Activated naive CD4-positive, alpha-beta T cell treated with anti-CD3 and anti-CD28 coated beads, Interleukin-2, amount 50 U/mL, for 16 hours (primary cell): ENCODE data around the gene SLC26A11.
A peak's percentile ranks its signal among the peaks of the same experiment; 100 is the strongest.
"Not testable (repeated sequence)": the region's sequence is repeated elsewhere in the genome, so short reads cannot be mapped to it uniquely, and the experiment has no call there.

ENCODE experiments used
- DNase-seq: peaks from one replicate; pipeline ENCODE4 v3.0.0-alpha.2; 2020

The SLC26A11 gene

DNA sequence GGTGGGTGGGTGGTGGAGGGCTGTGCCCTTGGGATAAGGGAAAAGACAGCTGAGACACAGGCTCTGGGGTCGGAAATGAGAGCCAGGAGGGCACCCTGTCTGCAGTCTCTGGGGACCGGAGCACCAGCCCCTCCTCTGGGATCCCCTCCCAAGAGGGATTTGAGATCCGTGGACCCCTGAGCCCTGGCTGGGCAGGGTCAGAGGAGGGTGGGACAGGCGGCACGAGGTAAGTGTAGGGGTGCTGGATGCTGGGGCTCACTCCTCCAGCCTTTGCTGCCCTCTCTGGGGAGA, 519 bp upstream of the SLC26A11 start:
- no peak for DNase-seq

DNA sequence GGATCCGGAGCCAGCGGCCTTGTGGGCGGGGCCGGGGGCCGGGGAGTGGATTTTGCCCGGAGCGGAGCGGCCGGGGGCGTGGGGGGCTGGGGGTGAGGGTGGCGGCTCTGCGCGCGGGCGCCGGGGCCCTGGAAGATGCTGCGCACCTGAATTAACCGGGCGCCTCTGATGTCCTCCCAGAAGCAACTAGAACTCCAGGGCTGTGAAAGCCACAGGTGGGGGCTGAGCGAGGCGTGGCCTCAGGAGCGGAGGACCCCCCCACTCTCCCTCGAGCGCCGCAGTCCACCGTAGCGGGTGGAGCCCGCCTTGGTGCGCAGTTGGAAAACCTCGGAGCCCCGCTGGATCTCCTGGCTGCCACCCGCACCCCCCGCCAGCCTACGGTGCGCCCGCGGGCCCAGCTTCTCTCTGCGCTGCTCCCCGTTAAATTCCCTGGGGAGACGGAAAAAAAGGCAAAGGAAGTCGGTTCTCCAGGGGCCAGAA, 549 bp downstream of the SLC26A11 start:
- peak; percentile 31 for DNase-seq

DNA sequence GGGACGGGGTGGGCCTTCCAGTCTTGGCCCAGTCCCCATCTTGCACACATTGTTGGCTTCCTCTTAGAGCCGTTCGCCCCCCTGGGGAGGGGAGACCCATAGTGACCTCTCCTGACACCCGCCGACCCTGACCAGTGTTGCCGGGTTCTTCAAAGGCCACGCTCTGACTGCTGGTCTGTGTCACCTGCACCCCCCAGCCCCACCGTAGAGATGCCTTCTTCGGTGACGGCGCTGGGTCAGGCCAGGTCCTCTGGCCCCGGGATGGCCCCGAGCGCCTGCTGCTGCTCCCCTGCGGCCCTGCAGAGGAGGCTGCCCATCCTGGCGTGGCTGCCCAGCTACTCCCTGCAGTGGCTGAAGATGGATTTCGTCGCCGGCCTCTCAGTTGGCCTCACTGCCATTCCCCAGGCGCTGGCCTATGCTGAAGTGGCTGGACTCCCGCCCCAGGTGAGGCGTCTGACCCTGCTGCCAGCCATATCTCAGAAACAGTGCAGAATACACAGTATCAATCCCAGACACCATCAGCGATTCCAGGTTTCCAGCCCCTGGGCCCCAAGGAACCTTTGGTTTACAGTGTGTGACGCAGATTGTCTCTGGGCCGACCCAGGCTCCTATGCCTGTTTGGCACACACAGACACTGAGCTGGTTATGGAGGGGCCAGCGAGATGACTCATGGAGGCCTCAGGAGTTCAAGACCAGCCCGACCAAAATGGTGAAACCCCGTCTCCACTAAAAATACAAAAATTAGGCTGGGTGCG, 1.3 kb downstream of the SLC26A11 start:
- no peak for DNase-seq

DNA sequence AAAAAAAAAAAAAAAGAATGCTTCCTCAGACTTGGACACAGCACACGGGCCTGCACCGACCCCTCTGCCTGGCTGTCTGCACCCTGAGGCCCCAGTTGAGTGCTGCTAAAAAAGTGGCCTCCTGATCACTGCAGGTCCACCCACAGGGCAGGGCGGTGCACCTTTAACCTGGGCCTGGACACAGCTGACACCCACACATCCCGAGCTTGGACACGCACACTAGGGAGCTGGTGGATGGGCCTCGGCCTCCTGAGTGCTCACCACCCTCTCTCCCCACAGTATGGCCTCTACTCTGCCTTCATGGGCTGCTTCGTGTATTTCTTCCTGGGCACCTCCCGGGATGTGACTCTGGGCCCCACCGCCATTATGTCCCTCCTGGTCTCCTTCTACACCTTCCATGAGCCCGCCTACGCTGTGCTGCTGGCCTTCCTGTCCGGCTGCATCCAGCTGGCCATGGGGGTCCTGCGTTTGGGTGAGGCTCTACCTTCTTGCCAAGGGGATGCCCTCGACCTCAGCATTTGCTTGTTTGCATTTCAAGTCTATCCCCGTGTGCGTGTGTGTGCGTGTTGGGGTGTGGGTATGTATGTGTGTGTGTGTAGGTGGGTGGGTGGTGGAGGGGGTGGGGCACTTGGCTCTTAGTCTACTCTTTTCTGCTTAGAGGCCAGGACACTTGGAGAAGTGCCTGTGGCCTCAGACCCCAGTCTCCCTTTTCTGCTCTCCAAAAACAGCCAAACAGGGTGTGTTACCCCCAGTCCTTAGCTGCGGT, 2.3 kb downstream of the SLC26A11 start:
- DNase-seq = no peak

DNA sequence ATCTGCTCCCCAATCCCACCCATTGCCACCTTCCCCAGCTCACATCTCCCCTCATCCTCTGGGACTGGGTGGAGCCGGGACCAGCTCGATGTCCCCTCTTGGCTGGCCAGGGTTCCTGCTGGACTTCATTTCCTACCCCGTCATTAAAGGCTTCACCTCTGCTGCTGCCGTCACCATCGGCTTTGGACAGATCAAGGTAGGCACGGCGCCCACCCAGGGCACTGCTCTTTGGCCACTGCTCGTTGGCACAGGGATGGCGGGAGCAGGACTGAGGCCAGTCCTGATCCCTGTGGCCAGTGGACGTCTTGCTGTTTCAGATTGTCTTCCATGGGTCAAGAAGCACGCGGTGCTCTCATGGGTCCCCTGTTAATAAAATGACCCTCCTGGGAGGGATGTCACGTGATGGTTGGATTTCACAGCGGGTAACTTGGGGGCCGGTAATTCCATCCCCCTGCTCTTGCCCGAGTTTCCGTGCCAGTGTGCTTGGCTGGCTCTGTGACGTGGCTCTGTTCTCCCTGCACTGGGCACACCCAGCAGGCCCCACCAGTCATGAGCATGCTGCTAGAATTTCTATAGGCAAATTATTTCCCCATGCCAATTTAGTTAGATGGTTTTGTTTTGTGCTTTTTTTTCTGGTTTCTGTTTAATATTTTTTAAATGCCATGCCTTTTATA, 3.1 kb downstream of the SLC26A11 start:
- DNase-seq = no peak

DNA sequence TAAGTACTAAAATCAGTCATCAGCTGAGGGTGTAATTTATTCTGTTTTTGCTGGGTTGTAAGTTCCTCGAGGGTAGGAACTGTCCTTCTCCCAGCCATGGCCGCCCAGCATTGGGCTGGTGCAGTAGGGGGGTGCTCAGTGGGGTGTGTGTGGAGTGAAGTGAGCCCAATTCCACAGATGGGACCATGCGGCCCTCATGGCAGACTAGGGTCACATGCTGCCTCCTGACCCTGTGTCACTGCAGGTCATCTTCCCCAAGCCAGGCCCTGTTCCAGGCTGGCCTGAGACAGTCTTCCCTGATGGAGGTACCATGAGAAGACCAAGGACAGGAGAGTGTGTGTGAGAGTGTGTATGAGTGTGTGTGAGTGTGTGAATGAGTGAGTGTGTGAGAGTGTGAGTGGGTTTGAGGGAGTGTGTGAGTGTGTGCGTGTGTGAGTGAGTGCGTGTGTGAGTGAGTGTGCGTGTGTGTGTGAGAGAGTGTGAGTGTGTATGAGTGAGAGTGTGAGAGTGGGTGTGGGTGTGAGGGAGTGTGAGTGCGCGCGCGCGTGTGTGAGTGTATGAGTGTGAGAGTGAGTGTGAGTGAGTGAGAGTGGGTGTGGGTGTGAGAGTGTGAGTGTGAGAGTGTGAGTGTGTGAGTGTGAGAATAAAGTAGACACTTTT, 3.7 kb downstream of the SLC26A11 start:
- DNase-seq = no peak

DNA sequence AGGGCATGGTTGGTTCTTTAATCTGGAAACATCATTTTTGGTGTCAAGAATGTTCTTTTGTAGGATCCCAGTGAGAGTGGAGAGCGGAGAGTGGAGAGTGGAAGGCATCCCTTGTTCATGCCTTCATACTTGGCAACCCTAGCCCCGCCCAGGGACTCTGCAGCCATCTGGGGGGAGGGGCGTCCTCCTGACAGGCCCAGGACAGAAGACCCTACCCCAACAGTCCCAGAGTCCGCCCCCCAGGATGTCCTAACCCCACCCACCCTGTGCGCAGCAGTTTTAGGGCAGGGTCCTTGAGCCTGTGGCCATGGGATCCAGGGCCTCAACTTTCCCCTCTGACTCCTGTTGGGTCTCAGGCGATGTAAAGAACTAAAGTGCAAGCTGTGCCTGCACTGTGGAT, 4.5 kb downstream of the SLC26A11 start:
- no peak for DNase-seq

DNA sequence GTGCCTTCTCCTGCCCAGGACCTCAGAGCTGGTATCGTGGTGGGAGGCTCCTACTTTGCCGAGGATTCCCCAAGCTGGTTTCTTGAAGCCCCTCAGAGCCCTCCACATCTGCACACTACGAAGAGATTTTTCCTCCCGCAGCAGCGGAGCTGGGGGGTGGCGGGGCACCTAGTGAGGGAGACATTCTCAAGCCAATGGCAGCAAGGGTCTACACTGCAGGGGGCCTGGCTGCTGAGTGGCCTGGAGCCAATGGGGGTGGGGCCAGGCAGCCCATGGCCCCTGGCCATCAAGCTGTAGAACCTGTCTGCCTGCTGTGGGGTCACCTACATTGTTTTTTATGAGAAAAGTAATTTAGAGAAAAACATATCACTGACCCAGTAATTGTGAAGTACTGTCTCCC, 5.0 kb downstream of the SLC26A11 start:
- no peak for DNase-seq

DNA sequence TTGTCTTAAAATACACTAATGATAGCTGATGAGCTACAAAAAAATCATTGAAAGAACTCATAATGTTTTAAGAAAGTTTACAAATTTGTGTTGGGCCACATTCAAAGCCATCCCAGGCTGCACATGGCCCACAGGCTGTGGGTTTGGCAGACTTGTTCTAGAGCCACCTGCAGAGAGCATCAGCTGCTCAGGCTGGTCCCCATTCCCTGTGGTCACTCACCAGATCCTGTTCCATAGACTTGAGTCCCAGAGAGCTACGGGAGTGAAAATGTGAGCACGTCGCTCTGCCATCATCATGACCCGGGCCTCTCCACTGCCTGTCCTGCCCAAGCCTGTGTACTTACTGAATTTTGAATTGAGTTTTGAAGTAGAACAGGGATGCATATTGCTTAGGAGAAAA, 6.9 kb downstream of the SLC26A11 start:
- no peak for DNase-seq

DNA sequence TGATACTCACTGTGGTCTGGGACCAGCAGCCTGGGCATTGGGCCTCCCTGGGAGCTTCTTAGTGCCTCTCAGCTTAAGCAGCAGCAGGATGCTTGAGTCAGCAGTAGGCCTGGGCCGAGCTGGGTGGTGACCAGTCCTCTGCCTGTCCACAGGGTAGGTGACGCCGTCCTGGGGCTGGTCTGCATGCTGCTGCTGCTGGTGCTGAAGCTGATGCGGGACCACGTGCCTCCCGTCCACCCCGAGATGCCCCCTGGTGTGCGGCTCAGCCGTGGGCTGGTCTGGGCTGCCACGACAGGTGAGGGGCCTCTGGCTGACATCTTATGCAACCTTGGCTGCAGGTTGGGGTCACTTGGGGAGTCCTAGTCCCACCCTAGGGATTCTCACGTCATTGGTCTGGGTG, 7.4 kb downstream of the SLC26A11 start:
- DNase-seq = no peak

DNA sequence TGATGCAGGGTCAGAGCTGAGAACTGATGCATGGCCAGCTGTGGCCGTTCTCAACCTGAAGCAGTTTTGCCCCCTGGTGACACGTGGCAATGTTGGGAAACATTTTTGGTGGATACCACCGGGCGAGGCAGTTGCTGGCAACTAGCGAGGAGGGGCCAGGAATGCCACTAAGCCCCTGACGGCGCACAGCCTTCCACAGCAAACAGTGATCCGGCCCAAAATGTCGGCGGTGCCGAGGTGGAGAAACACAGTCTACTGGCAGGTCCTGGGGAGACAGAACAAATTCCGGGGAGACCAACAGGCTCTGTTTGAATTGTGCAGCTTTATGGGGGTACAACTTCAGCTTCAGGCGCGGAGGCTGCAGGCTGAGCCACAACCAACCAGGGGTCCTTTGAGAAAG, 8.2 kb downstream of the SLC26A11 start:
- DNase-seq = no peak

DNA sequence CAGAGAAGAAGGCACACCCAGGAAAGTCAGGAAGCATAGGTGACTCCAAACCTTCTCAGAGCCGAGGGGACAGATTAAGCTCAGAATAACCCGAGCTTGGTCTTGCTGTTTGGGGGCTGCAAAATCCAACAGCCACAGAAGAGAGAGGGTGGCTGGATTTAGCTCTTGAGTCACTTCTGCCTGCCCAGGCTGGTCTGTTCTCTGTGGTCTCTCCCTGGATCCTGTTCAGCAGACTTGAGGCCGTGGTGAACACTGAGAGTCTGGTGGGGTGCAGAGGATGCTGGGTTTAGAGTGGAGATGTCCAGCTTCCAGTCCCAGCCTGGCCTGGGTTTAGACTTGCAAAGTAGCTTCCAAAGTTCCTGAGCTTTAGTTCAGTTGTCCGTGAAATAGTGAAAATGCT, 8.8 kb downstream of the SLC26A11 start:
- no peak for DNase-seq

DNA sequence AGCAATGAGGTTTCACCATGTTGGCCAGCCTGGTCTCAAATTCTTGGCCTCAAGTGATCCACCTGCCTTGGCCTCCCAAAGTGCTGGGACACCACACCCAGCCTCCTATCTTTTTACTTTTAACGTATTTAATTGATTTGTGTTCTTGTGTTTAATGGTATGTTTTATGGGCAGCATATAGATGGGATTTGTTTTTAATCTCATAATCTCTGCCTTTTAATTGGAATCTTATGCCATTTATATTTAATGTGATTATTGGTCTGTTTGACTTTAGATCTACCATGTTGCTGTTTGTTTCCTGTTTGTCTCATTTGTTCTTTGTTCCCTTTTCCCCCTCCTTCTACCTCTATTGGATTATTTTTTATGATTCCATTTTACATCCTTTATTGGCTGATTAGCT, 12.2 kb downstream of the SLC26A11 start:
- DNase-seq = no peak

DNA sequence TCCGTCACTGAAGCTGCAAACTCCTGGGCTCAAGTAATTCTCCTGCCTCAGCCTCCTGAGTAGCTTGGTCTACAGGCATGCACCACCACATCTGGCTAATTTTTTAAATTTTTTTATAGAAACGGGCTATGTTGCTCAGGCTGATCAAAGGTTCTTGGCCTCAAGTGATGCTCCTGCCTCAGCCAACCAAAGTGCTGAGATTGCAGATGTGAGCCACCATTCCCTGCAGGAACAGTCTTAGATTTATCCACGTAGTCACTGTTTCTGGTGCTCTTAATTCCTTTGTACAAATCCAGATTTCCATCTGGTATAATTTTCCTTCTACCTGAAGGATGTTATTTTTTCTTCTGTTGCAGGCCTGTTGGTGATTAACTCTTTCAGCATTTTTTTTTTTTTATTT, 13.0 kb downstream of the SLC26A11 start:
- DNase-seq = no peak

DNA sequence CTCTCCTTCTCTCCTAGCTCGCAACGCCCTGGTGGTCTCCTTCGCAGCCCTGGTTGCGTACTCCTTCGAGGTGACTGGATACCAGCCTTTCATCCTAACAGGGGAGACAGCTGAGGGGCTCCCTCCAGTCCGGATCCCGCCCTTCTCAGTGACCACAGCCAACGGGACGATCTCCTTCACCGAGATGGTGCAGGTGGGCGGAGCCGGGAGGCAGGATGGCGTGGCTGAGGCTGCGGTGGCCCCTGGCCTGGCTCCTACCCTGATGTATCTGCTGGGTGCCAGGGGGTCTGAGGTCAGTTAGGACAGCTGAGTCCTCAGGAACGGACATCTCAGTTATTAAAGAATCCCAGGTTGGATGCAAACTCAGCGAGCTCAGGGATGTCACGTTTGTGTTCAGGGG, 16.7 kb downstream of the SLC26A11 start:
- no peak for DNase-seq

DNA sequence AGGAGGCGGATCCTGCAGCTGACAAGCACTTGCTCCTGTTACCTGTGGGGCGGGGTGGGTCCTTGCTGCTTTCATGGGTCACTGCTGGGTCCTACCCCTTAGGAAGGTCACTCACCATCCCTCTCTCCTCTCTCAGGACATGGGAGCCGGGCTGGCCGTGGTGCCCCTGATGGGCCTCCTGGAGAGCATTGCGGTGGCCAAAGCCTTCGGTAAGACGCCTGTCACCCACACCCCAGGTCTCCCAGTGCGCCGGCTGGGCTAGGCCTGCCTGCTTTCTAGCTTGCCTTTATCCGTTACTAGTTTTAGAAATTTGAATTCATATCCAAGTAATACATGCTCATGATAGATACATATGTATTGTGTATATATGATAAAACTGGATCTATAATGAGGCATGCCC, 17.2 kb downstream of the SLC26A11 start:
- DNase-seq = no peak

DNA sequence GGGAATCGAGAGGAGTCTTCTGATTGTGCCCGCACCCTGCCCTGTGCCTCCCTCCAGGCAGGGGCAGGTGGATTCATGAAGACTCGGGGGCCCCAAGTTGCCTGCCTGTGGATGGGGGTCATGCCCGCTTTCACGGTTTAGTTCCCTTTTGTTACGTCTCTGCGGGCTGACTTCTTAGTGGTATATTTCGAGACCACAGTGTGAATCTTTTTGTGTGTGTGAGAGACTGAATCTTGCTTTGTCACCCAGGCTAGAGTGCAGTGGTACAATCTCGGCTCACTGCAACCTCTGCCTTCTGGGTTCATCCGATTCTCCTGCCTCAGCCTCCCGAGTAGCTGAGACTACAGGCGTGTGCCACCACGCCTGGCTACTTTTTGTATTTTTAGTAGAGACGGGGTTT, 22.3 kb downstream of the SLC26A11 start:
- DNase-seq = no peak

DNA sequence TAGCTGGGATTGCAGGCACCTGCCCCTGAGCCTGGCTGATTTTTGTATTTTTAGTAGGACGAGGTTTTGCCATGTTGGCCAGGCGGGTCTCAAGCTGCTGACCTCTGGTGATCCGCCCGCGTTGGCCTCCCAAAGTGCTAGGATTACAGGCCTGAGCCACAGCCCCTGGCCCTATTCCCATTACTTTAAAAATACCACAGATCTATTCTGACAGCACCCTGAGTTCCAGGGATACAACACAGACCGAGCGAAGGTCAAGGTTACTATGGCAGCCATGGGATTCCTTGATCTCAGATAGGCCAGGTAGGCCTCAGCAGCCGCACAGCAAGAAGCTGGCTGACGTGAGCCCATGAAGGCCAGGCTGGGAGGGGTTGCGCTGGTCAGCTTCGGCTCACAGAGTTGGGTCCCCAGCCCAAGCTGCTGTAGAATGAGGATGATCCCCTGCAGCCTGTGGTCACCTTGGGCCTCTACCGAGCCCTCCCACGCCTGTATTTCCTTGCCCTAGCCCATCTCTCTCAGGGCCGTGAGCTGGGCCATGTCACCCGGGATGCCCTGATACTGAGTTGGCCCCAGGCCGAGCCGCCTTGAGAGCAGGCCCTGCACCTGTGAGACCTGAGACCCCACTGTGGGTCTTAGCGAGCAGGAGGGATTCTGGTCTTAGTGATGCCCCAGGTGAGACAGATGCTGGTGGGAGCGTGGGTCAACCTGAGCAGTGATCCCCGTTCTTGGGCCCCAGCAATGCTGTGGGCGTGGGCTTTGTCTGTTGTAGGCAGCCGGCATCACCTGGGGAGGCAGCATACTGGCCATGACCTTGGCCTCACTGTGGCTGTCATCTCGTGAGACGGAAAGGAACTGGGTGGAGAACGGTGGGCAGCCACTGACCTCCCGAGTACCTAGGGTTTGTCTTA, 23.6 kb downstream of the SLC26A11 start:
- no peak for DNase-seq

DNA sequence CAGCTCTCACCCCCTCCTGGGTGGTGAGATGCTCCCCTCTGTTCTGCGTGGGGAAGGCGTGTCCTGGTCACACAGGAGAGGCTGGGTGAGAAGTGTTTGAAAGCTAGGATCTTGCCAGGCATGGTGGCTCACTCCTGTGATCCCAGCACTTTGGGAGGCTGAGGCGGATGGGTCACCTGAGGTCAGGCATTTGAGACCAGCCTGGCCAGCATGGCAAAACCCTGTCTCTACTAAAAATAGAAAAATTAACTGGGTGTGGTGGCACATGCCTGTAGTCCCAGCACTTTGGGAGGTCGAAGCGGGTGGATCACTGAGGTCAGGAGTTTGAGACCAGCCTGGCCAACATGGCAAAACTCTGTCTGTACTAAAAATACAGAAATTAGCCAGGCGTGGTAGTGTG, 24.2 kb downstream of the SLC26A11 start:
- DNase-seq = not testable (repeated sequence)

DNA sequence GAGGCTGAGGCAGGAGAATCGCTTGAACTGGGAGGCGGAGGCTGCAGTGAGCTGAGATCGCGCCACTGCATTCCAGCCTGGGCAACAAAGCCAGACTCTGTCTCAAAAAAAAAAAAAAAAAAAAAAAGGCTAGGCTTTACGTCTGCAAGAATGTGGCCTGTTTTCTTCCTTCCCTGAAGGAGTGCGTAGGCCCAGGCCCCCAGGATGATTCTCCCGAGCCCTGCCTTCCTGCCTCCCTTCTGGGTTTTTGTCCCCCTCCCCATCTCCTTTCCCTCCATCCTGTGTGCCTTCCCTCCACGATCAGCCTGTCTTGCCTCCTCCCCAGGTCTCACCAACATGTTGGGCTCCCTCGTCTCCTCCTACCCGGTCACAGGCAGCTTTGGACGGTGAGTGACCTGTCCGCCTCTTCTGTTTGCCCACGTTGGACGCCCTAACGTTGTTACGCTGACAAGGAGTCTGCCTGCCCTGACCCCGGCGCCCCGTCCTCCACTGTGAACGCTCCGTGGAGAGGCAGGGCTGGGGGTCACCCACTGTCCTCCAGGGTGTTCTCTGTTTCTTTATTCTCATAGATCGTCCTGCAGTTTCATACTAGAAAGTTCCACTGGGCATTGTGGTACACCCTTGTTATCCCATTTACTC, 24.8 kb downstream of the SLC26A11 start:
- no peak for DNase-seq

DNA sequence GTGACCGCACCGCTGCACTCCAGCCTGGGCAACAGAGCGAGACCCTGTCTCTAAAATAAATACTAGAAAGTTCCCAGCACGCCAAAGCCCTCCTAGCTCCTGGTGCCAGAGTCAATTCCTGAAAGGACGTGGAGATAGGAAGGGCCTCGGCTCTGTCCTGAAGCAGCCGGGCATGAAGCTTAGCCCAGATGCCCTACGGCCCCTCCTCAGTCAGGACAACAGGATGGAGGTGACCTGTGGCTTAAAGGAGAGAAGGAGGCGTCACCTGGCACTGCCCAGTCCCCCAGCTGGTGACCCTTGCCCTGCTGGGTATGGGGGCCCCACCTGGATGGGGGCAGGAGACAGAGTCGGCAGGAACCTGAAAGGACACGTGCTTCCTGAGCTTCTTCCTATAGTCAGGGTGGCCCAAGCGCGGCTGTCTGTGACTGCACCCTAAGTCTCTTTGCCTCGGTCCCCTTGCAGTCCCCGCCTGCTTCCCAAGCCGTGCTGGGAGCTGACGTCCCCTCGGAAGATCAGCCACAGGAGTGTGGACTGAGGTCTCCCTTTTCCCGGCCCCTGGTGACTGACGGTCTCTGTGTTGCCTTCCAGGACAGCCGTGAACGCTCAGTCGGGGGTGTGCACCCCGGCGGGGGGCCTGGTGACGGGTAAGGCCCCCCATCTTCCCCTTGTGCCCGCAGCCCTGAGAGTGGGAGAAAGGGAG, 25.5 kb downstream of the SLC26A11 start:
- no peak for DNase-seq
